HEK293 (cell line): Measurements from ENCODE around the gene MMADHC.
A peak's percentile ranks its signal among the peaks of the same experiment; 100 is the strongest.

Experiments
- EGR2 ChIP-seq: fragments of 450-650 bp; formaldehyde crosslinking; IDR thresholded peaks from 2 replicates; pipeline ENCODE4 v1.5.1; 2016; ENCODE audit warnings: low read depth, missing biosample characterization, missing genetic modification characterization
- GFI1B ChIP-seq: fragments of 450-650 bp; formaldehyde crosslinking; IDR thresholded peaks from 2 replicates; pipeline ENCODE4 v1.5.1; 2016; ENCODE audit warnings: missing biosample characterization, missing genetic modification characterization
- MEIS1 ChIP-seq: sonication (generic); formaldehyde crosslinking; IDR thresholded peaks from 2 replicates; pipeline ENCODE4 v1.8.1; 2022; ENCODE audit warnings: missing genetic modification reagents, mild to moderate bottlenecking, borderline replicate concordance
- RBAK ChIP-seq: fragments of 450-650 bp; formaldehyde crosslinking; IDR thresholded peaks from 2 replicates; pipeline ENCODE4 v1.5.1; 2016; ENCODE audit warnings: missing biosample characterization, missing genetic modification characterization
- ZFP3 ChIP-seq: fragments of 450-650 bp; formaldehyde crosslinking; IDR thresholded peaks from 2 replicates; pipeline ENCODE4 v1.5.1; 2016; ENCODE audit warnings: low read depth, missing biosample characterization, missing genetic modification characterization
- ZNF132 ChIP-seq: fragments of 450-650 bp; formaldehyde crosslinking; IDR thresholded peaks from 2 replicates; pipeline ENCODE4 v1.5.1; 2017; ENCODE audit warnings: missing biosample characterization, missing genetic modification characterization, borderline replicate concordance
- ZNF155 ChIP-seq: fragments of 450-650 bp; formaldehyde crosslinking; IDR thresholded peaks from 2 replicates; pipeline ENCODE4 v1.5.1; 2016; ENCODE audit warnings: missing biosample characterization, missing genetic modification characterization
- ZNF157 ChIP-seq: fragments of 450-650 bp; formaldehyde crosslinking; IDR thresholded peaks from 2 replicates; pipeline ENCODE4 v1.5.1; 2016; ENCODE audit warnings: missing biosample characterization, missing genetic modification characterization
- ZNF202 ChIP-seq: fragments of 450-650 bp; formaldehyde crosslinking; IDR thresholded peaks from 2 replicates; pipeline ENCODE4 v1.5.1; 2016; ENCODE audit warnings: missing biosample characterization, missing genetic modification characterization, borderline replicate concordance
- ZNF23 ChIP-seq: fragments of 450-650 bp; formaldehyde crosslinking; IDR thresholded peaks from 2 replicates; pipeline ENCODE4 v1.5.1; 2016; ENCODE audit warnings: missing biosample characterization, missing genetic modification characterization, borderline replicate concordance
- ZNF248 ChIP-seq: fragments of 450-650 bp; formaldehyde crosslinking; IDR thresholded peaks from 2 replicates; pipeline ENCODE4 v1.5.1; 2017; ENCODE audit warnings: missing biosample characterization, missing genetic modification characterization
- ZNF274 ChIP-seq, 2 experiments: fragments of 200-500 bp in 1 of 2; fragments of 450-650 bp in 1 of 2; sonication (Bioruptor generic) in 1 of 2; formaldehyde crosslinking in 1 of 2; IDR thresholded peaks; 2 replicates each; pipeline versions ENCODE4 v1.5.1 to v1.6.1; 2014 to 2016; ENCODE audit warnings: borderline replicate concordance in 1 of 2, inconsistent platforms in 1 of 2, low read length in 1 of 2, missing biosample characterization in 1 of 2, missing genetic modification characterization in 1 of 2
- ZNF48 ChIP-seq: fragments of 450-650 bp; formaldehyde crosslinking; IDR thresholded peaks from 2 replicates; pipeline ENCODE4 v1.5.1; 2016; ENCODE audit warnings: missing biosample characterization, missing genetic modification characterization
- ZNF501 ChIP-seq: fragments of 450-650 bp; formaldehyde crosslinking; IDR thresholded peaks from 2 replicates; pipeline ENCODE4 v1.5.1; 2016; ENCODE audit warnings: missing biosample characterization, missing genetic modification characterization
- ZNF549 ChIP-seq: fragments of 450-650 bp; IDR thresholded peaks from 2 replicates; pipeline ENCODE4 v1.5.1; 2018; ENCODE audit warnings: missing biosample characterization, missing genetic modification characterization, mild to moderate bottlenecking, inconsistent platforms, moderate library complexity
- ZNF571 ChIP-seq: fragments of 450-650 bp; formaldehyde crosslinking; IDR thresholded peaks from 2 replicates; pipeline ENCODE4 v1.5.0; 2017; ENCODE audit warnings: missing biosample characterization, missing genetic modification characterization
- ZNF596 ChIP-seq: fragments of 450-650 bp; IDR thresholded peaks from 2 replicates; pipeline ENCODE4 v1.5.0; 2018; ENCODE audit warnings: missing biosample characterization, mild to moderate bottlenecking, missing genetic modification characterization, moderate library complexity
- ZNF629 ChIP-seq: fragments of 450-650 bp; formaldehyde crosslinking; IDR thresholded peaks from 2 replicates; pipeline ENCODE4 v1.5.1; 2017; ENCODE audit warnings: missing biosample characterization, missing genetic modification characterization
- ZNF660 ChIP-seq: fragments of 450-650 bp; IDR thresholded peaks from 2 replicates; pipeline ENCODE4 v1.5.1; 2018; ENCODE audit warnings: missing biosample characterization, mild to moderate bottlenecking, missing genetic modification characterization
- ZNF707 ChIP-seq: fragments of 450-650 bp; formaldehyde crosslinking; IDR thresholded peaks from 2 replicates; pipeline ENCODE4 v1.5.1; 2016; ENCODE audit warnings: missing biosample characterization, missing genetic modification characterization
- ZNF837 ChIP-seq: fragments of 450-650 bp; formaldehyde crosslinking; IDR thresholded peaks from 2 replicates; pipeline ENCODE4 v1.5.1; 2016; ENCODE audit warnings: missing biosample characterization, missing genetic modification characterization
- ZSCAN23 ChIP-seq: fragments of 450-650 bp; formaldehyde crosslinking; IDR thresholded peaks from 2 replicates; pipeline ENCODE4 v1.5.1; 2016; ENCODE audit warnings: missing biosample characterization, missing genetic modification characterization
- TF ChIP-seq, protein P1 (sequence below): fragments of 450-650 bp; formaldehyde crosslinking; optimal IDR thresholded peaks from 2 replicates; pipeline ENCODE3; 2016; ENCODE audit warnings: missing biosample characterization, mild to moderate bottlenecking, missing genetic modification characterization
- TF ChIP-seq, protein P2 (sequence below): fragments of 450-650 bp; formaldehyde crosslinking; IDR thresholded peaks from 2 replicates; pipeline ENCODE4 v1.5.1; 2016; ENCODE audit warnings: missing biosample characterization, missing genetic modification characterization
- TF ChIP-seq, protein P3 (sequence below): fragments of 450-650 bp; formaldehyde crosslinking; IDR thresholded peaks from 2 replicates; pipeline ENCODE4 v1.5.1; 2016; ENCODE audit warnings: missing biosample characterization, missing genetic modification characterization, low read depth
- TF ChIP-seq, protein P4 (sequence below): fragments of 450-650 bp; formaldehyde crosslinking; IDR thresholded peaks from 2 replicates; pipeline ENCODE4 v1.5.1; 2016; ENCODE audit warnings: missing biosample characterization, missing genetic modification characterization
- TF ChIP-seq, protein P5 (sequence below): fragments of 450-650 bp; formaldehyde crosslinking; IDR thresholded peaks from 2 replicates; pipeline ENCODE4 v1.5.1; 2016; ENCODE audit warnings: missing biosample characterization, missing genetic modification characterization
- TF ChIP-seq, protein P6 (sequence below): fragments of 450-650 bp; formaldehyde crosslinking; IDR thresholded peaks from 2 replicates; pipeline ENCODE4 v1.5.1; 2016; ENCODE audit warnings: missing biosample characterization, missing genetic modification characterization

The MMADHC gene

DNA sequence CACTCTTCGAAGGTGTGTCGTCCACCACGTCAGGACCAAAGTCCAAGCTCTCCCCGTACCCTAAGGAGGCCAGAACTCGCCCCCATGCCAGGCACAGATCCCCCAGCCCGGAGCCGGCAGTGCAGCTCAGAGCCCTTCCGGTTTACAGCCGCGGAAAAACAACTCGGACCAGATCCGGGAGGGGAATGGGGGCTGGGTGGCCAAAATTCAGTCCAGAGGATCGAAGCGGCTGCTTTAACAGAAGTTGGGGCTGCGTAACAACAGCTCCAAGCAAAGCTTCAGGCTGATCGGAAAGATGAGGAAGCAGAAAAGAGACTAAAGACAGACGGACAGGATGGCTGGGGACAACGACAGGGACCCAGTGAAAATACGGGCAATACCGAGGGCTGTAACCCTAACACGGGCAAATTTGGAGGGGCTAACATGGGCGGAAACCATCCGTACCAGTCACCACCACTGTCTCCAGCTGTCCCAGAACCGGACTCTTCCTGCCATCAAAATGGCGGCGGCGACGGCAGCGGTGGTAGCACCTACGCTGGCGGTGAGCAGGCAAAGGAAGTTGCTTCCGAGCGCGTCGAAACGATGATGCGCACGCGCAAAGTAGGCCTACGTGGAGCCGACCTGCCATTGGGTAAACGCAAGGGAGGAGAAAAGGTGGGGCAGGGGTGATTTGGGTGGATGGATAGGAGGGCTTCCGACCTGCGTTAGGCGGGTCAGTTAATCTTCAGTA, at the start of gene MMADHC (continued):
- TF ChIP-seq ZNF837 (no peak), ZNF549 (tag by site-specific recombination) (no peak), ZNF596 (no peak), EGR2 (tag by site-specific recombination) (no peak), ZFP3 (tag by site-specific recombination) (no peak), ZNF155 (tag by site-specific recombination) (no peak), ZNF629 (tag by site-specific recombination) (peak; percentile 32; the same call in 1 of the 2 replicates), MEIS1 (CRISPR knock-in tag) (no peak; the same call in 1 of the 2 replicates), ZNF23 (tag by site-specific recombination) (no peak), ZSCAN23 (tag by site-specific recombination) (no peak), ZNF132 (tag by site-specific recombination) (no peak), ZNF571 (tag by site-specific recombination) (no peak), GFI1B (no peak), ZNF501 (tag by site-specific recombination) (peak; percentile 79), ZNF274 (IDR thresholded peaks at IDR 0.05; ENCODE audit: low read length) (no peak), ZNF274 (tag by site-specific recombination; IDR thresholded peaks at IDR 0.05; ENCODE audit: borderline replicate concordance) (no peak), ZNF660 (tag by site-specific recombination) (no peak; the same call in 1 of the 2 replicates), ZNF157 (tag by site-specific recombination) (no peak), ZNF707 (tag by site-specific recombination) (no peak), RBAK (no peak), ZNF48 (no peak), ZNF202 (tag by site-specific recombination) (no peak), ZNF248 (tag by site-specific recombination) (no peak)
- TF ChIP-seq, protein P1, sequence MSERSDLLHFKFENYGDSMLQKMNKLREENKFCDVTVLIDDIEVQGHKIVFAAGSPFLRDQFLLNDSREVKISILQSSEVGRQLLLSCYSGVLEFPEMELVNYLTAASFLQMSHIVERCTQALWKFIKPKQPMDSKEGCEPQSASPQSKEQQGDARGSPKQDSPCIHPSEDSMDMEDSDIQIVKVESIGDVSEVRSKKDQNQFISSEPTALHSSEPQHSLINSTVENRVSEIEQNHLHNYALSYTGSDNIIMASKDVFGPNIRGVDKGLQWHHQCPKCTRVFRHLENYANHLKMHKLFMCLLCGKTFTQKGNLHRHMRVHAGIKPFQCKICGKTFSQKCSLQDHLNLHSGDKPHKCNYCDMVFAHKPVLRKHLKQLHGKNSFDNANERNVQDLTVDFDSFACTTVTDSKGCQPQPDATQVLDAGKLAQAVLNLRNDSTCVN, result peak; percentile 32
- TF ChIP-seq, protein P2, sequence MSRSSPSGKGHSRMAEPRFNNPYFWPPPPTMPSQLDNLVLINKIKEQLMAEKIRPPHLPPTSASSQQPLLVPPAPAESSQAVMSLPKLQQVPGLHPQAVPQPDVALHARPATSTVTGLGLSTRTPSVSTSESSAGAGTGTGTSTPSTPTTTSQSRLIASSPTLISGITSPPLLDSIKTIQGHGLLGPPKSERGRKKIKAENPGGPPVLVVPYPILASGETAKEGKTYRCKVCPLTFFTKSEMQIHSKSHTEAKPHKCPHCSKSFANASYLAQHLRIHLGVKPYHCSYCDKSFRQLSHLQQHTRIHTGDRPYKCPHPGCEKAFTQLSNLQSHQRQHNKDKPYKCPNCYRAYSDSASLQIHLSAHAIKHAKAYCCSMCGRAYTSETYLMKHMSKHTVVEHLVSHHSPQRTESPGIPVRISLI, result no peak
- TF ChIP-seq, protein P3, sequence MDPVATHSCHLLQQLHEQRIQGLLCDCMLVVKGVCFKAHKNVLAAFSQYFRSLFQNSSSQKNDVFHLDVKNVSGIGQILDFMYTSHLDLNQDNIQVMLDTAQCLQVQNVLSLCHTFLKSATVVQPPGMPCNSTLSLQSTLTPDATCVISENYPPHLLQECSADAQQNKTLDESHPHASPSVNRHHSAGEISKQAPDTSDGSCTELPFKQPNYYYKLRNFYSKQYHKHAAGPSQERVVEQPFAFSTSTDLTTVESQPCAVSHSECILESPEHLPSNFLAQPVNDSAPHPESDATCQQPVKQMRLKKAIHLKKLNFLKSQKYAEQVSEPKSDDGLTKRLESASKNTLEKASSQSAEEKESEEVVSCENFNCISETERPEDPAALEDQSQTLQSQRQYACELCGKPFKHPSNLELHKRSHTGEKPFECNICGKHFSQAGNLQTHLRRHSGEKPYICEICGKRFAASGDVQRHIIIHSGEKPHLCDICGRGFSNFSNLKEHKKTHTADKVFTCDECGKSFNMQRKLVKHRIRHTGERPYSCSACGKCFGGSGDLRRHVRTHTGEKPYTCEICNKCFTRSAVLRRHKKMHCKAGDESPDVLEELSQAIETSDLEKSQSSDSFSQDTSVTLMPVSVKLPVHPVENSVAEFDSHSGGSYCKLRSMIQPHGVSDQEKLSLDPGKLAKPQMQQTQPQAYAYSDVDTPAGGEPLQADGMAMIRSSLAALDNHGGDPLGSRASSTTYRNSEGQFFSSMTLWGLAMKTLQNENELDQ (tag by site-specific recombination), result no peak
- TF ChIP-seq, protein P4, sequence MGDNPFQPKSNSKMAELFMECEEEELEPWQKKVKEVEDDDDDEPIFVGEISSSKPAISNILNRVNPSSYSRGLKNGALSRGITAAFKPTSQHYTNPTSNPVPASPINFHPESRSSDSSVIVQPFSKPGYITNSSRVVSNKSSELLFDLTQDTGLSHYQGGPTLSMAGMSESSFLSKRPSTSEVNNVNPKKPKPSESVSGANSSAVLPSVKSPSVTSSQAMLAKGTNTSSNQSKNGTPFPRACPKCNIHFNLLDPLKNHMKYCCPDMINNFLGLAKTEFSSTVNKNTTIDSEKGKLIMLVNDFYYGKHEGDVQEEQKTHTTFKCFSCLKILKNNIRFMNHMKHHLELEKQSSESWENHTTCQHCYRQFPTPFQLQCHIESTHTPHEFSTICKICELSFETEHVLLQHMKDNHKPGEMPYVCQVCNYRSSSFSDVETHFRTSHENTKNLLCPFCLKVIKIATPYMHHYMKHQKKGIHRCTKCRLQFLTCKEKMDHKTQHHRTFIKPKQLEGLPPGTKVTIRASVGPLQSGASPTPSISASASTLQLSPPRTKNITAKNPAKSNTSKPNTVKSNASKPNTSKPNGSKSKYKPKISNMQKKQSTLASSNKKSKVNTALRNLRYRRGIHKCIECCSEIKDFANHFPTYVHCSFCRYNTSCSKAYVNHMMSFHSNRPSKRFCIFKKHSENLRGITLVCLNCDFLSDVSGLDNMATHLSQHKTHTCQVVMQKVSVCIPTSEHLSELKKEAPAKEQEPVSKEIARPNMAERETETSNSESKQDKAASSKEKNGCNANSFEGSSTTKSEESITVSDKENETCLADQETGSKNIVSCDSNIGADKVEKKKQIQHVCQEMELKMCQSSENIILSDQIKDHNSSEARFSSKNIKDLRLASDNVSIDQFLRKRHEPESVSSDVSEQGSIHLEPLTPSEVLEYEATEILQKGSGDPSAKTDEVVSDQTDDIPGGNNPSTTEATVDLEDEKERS, result 0 out of 2 replicates have a peak, but pooled peaks have one; percentile 13
- TF ChIP-seq, protein P5, sequence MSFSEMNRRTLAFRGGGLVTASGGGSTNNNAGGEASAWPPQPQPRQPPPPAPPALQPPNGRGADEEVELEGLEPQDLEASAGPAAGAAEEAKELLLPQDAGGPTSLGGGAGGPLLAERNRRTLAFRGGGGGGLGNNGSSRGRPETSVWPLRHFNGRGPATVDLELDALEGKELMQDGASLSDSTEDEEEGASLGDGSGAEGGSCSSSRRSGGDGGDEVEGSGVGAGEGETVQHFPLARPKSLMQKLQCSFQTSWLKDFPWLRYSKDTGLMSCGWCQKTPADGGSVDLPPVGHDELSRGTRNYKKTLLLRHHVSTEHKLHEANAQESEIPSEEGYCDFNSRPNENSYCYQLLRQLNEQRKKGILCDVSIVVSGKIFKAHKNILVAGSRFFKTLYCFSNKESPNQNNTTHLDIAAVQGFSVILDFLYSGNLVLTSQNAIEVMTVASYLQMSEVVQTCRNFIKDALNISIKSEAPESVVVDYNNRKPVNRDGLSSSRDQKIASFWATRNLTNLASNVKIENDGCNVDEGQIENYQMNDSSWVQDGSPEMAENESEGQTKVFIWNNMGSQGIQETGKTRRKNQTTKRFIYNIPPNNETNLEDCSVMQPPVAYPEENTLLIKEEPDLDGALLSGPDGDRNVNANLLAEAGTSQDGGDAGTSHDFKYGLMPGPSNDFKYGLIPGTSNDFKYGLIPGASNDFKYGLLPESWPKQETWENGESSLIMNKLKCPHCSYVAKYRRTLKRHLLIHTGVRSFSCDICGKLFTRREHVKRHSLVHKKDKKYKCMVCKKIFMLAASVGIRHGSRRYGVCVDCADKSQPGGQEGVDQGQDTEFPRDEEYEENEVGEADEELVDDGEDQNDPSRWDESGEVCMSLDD (tag by site-specific recombination), result 0 out of 2 replicates have a peak, but pooled peaks have one; percentile 45
- TF ChIP-seq, protein P6, sequence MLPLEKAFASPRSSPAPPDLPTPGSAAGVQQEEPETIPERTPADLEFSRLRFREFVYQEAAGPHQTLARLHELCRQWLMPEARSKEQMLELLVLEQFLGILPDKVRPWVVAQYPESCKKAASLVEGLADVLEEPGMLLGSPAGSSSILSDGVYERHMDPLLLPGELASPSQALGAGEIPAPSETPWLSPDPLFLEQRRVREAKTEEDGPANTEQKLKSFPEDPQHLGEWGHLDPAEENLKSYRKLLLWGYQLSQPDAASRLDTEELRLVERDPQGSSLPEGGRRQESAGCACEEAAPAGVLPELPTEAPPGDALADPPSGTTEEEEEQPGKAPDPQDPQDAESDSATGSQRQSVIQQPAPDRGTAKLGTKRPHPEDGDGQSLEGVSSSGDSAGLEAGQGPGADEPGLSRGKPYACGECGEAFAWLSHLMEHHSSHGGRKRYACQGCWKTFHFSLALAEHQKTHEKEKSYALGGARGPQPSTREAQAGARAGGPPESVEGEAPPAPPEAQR (tag by site-specific recombination), result no peak
